Activated CD8-positive, alpha-beta memory T cell treated with anti-CD3 and anti-CD28 coated beads for 48 hours (primary cell): ENCODE results near the gene PITX3.

ENCODE experiments used
- DNase-seq, 3 experiments: peaks; one replicate each; pipeline ENCODE4 v3.0.0-alpha.2; 2020; ENCODE audit warnings: low read depth in 2 of 3, low spot score in 2 of 3

The PITX3 gene

GRCh38 chr10:102241444-102242117 is at the start of gene PITX3:
PITX3 (minus strand) TSS chr10:102241512; CDS start chr10:102232080, 9,432 bp downstream.
- DNase-seq, result peak; percentile 77 to 79 (median 78)

GRCh38 chr10:102289840-102290239 is 48.5 kb upstream of the PITX3 start:
- no peak for DNase-seq

- DNase-seq, result no peak
Measured at GRCh38 chr10:102289356-102289755, 48.0 kb upstream of the PITX3 start.

- DNase-seq, result no peak
Measured at GRCh38 chr10:102287991-102288390, 46.7 kb upstream of the PITX3 start.

GRCh38 chr10:102287538-102287937 is 46.2 kb upstream of the PITX3 start:
- DNase-seq, result no peak

- DNase-seq, result no peak
Measured at GRCh38 chr10:102286216-102286615, 44.9 kb upstream of the PITX3 start.

- DNase-seq, result no peak
Measured at GRCh38 chr10:102285133-102285532, 43.8 kb upstream of the PITX3 start.

GRCh38 chr10:102284531-102284930 is 43.2 kb upstream of the PITX3 start:
- DNase-seq, result no peak

- DNase-seq, result no peak
Measured at GRCh38 chr10:102283890-102284289, 42.6 kb upstream of the PITX3 start.

- no peak for DNase-seq
Measured at GRCh38 chr10:102283488-102283887, 42.2 kb upstream of the PITX3 start.

- no peak for DNase-seq
Measured at GRCh38 chr10:102281102-102281487, 39.8 kb upstream of the PITX3 start.

GRCh38 chr10:102280397-102281101 is 39.2 kb upstream of the PITX3 start:
- no peak for DNase-seq

- no peak for DNase-seq
Measured at GRCh38 chr10:102279104-102279503, 37.8 kb upstream of the PITX3 start.

GRCh38 chr10:102275343-102275742 is 34.0 kb upstream of the PITX3 start:
- no peak for DNase-seq

- no peak for DNase-seq
Measured at GRCh38 chr10:102274062-102274461, 32.8 kb upstream of the PITX3 start.

- DNase-seq, result no peak
Measured at GRCh38 chr10:102269017-102269416, 27.7 kb upstream of the PITX3 start.

GRCh38 chr10:102268375-102268888 is 27.1 kb upstream of the PITX3 start:
- no peak for DNase-seq

GRCh38 chr10:102267748-102268147 is 26.4 kb upstream of the PITX3 start:
- DNase-seq, result no peak

- no peak for DNase-seq
Measured at GRCh38 chr10:102266670-102267069, 25.4 kb upstream of the PITX3 start.

- DNase-seq, result no peak
Measured at GRCh38 chr10:102264371-102264770, 23.1 kb upstream of the PITX3 start.

GRCh38 chr10:102262744-102263370 is 21.5 kb upstream of the PITX3 start:
- DNase-seq, result no peak

- DNase-seq, result no peak
Measured at GRCh38 chr10:102261842-102262241, 20.5 kb upstream of the PITX3 start.
